HEK293T (cell line): ENCODE data around the gene FKBP15.

Experiments
- ELF4 ChIP-seq: fragments of 450-650 bp; IDR thresholded peaks from 2 replicates; pipeline ENCODE4 v1.6.1; 2017; ENCODE audit warnings: antibody characterized with exemption
- FOXK2 ChIP-seq: fragments of 450-650 bp; IDR thresholded peaks from 2 replicates; pipeline ENCODE4 v1.6.1; 2016; ENCODE audit warnings: mild to moderate bottlenecking
- FOXM1 ChIP-seq: fragments of 450-650 bp; IDR thresholded peaks from 2 replicates; pipeline ENCODE4 v1.6.1; 2017; ENCODE audit warnings: mild to moderate bottlenecking, borderline replicate concordance
- HDGF ChIP-seq: fragments of 450-650 bp; IDR thresholded peaks from 2 replicates; pipeline ENCODE4 v1.6.1; 2017; ENCODE audit warnings: antibody characterized with exemption, borderline replicate concordance
- NFRKB ChIP-seq: fragments of 450-650 bp; IDR thresholded peaks from 2 replicates; pipeline ENCODE4 v1.6.1; 2016; ENCODE audit warnings: mild to moderate bottlenecking, moderate library complexity
- SP1 ChIP-seq: fragments of 450-650 bp; IDR thresholded peaks from 2 replicates; pipeline ENCODE4 v1.6.1; 2017
- SUZ12 ChIP-seq: fragments of 450-650 bp; IDR thresholded peaks from 2 replicates; pipeline ENCODE4 v1.6.1; 2016; ENCODE audit warnings: mild to moderate bottlenecking
- TARDBP ChIP-seq: fragments of 450-650 bp; IDR thresholded peaks from 2 replicates; pipeline ENCODE4 v1.6.1; 2016
- TF ChIP-seq, protein P1 (sequence below): fragments of 450-650 bp; IDR thresholded peaks from 2 replicates; pipeline ENCODE4 v1.6.1; 2016

DNA sequence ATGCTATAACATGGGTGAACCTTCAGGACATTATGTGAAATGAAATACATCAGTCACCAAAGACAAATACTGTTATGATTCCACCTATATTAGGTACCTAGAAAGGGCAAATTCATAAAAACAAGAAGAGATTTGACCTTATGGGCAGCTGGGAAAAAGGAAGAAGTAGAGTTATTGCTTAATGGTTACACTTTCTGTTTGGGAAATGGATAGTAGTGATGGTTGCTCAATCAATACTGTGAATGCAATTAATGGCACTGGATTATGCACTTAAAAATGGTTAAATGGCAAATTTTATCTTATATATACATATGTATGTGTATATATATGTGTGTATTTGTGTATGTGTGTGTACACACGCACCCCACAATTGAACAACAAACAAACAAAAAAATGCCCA lies 15.2 kb downstream of the FKBP15 start:
- TF ChIP-seq HDGF (no peak), NFRKB (no peak), FOXK2 (no peak), SP1 (no peak), FOXM1 (no peak), SUZ12 (no peak), ELF4 (no peak), TARDBP (no peak)
- TF ChIP-seq, protein P1, sequence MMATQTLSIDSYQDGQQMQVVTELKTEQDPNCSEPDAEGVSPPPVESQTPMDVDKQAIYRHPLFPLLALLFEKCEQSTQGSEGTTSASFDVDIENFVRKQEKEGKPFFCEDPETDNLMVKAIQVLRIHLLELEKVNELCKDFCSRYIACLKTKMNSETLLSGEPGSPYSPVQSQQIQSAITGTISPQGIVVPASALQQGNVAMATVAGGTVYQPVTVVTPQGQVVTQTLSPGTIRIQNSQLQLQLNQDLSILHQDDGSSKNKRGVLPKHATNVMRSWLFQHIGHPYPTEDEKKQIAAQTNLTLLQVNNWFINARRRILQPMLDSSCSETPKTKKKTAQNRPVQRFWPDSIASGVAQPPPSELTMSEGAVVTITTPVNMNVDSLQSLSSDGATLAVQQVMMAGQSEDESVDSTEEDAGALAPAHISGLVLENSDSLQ = no peak
